Pons (tissue), 1 donor: Measurements from ENCODE around the gene ARHGEF37.
A peak's percentile ranks its signal among the peaks of the same experiment; 100 is the strongest.
"Not testable (repeated sequence)": the region's sequence is repeated elsewhere in the genome, so short reads cannot be mapped to it uniquely, and the experiment has no call there.

Experiments
- DNase-seq: peaks from one replicate; pipeline ENCODE4 v3.0.0-alpha.2; 2016; ENCODE audit warnings: low spot score

The ARHGEF37 gene

DNA sequence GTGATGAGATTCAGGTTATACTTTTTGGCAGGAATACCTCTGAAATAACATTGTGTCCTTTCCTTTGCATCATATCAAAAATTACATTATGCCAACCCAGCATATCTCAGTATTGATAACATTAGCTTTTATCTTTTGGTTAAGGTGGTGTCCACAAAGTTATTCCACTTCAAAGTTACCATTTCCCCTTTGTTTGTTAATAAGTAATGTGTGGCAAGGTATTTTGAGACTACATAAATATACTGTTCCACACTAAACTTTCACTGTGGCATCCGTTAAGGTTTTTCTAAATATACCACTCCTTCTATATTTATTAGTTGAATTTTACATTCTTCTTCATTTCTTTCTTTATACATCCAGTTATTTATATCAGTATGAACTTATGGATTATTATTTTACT lies 14.1 kb upstream of the ARHGEF37 start:
- no peak for DNase-seq

DNA sequence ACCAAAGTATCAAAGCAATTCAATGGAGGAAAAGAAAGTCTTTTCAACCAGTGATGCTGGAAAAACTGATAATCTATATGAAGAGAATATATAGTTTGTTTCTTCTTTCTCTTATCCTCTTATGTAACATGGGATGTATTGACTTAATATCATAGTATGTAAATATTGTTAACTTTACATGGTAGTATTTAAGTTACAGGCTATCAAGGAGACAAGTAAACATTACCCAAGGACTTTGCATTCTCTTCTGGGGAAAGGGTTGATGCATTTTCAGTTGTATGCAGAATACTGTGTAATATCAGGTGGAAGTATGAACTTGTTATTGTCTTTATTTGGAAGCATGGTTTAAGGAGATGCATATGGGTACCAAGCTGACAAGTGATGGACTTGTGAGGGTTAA lies 9.1 kb upstream of the ARHGEF37 start:
- no peak for DNase-seq

DNA sequence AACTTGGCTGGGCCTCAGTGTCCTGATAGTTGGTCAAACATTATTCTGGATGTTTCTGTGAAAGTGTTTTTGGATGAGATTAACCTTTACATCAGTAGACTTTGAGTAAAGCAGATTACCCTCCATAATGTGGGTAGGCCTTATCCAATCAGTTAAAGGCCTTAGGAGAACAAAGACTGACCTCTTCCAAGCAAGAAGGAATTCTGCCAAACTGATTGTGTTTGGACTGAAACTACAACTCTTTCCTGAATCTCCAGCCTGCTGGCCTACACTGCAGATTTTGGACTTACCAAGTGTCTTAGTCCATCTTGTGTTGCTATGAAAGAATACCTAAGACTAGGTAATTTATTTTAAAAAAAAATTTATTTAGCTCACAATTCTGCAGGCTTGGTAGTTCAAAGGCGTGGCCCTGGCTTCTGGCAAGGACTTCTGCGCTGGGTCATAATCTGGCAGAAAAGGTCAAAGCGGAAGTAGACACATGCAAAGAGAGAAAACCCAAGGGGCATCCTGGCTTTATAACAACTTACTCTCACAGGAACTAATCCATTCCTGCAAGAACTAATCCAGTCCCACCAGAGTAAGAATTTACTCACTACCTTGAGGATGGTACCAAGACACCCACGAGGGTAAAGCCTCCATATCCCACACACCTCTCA lies 8.6 kb upstream of the ARHGEF37 start:
- no peak for DNase-seq

DNA sequence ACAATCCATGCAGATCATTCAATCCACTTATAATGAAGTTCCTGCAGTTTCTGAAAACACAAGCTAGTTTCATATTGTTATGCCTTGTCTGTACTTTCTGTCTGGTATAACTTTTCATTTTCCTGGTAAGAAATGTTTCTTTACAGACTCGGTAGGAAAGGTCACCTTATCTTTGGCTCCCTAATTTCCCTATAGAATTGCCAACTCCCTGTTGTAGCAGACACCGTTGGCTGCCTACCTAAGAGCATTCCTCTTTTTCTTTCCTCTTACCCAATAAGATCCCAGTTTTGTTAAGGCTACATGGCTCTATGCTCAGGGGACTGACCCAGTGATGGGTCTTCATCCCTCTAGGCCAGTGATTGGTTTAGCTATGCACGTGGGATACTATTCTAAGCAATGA lies 6.2 kb upstream of the ARHGEF37 start:
- DNase-seq, result no peak

DNA sequence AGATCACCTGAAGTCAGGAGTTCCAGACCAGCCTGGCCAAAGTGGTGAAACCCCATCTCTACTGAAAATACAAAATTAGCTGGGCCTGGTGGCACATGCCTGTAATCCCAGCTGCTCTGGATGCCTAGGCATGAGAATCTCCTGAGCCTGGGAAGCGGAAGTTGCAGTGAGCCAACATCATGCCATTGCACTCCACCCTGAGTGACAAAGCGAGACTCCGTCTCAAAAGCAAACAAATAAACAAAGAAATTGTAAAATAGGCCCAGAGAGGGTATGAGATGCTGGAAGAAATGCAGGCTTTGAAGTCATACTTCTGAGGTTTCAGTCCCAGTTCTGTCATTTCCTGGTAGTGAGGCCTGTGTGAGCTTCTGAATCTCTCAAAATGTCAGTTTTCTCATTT lies 5.3 kb upstream of the ARHGEF37 start:
- no peak for DNase-seq

GRCh38 chr5:149578896-149579295 lies 2.4 kb upstream of the ARHGEF37 start:
- no peak for DNase-seq

GRCh38 chr5:149580808-149581191 lies 498 bp upstream of the ARHGEF37 start:
- peak; percentile 53 for DNase-seq

- peak; percentile 66 for DNase-seq
Observed at GRCh38 chr5:149581931-149582768, 852 bp downstream of the ARHGEF37 start.

GRCh38 chr5:149583394-149583793 lies 2.1 kb downstream of the ARHGEF37 start:
- peak; percentile 96 for DNase-seq

GRCh38 chr5:149584121-149584520 lies 2.8 kb downstream of the ARHGEF37 start:
- DNase-seq, result peak; percentile 61

- DNase-seq, result no peak
Observed at GRCh38 chr5:149585910-149586309, 4.6 kb downstream of the ARHGEF37 start.

GRCh38 chr5:149586708-149587318 lies 5.5 kb downstream of the ARHGEF37 start:
- DNase-seq, result no peak

DNA sequence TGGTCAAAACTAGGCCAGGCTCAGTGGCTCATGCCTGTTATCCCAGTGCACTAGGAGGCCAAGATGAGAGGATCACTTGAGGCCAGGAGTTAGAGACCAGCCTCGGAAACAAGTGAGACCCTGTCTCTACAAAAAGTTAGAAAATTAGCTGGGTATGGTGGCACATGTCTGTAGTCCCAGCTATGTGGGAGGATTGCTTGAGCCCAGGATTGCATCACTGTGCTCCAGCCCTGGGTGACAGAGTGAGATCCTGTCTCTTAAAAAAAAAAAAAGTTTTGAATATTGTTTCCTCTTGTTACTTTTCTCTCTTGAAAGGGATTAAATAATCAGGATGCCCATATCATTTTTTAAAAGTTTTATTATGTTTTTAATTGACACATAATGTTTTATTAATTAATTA lies 7.6 kb downstream of the ARHGEF37 start:
- DNase-seq, result no peak

DNA sequence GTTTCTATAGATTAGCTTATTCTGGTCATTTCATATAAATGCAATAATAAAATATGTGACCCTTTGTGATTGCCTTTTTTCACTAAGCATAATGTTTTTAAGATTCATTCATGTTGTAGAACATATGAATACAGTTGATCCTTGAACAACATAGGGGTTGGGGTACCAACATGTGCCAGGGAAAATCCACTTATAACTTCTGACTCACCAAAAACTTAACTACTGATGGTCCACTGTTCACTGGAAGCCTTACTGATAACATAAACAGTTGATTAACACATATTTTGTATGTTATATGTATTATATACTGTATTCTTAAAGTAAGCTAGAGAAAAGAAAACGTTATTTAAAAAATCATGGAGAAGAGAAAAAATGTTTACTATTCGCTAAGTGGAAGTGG lies 12.1 kb downstream of the ARHGEF37 start:
- no peak for DNase-seq

GRCh38 chr5:149594206-149594895 lies 13.1 kb downstream of the ARHGEF37 start:
- DNase-seq, result no peak

- not testable (repeated sequence) for DNase-seq
Observed at GRCh38 chr5:149595105-149595504, 13.8 kb downstream of the ARHGEF37 start.

GRCh38 chr5:149596712-149597111 lies 15.4 kb downstream of the ARHGEF37 start:
- DNase-seq, result no peak

DNA sequence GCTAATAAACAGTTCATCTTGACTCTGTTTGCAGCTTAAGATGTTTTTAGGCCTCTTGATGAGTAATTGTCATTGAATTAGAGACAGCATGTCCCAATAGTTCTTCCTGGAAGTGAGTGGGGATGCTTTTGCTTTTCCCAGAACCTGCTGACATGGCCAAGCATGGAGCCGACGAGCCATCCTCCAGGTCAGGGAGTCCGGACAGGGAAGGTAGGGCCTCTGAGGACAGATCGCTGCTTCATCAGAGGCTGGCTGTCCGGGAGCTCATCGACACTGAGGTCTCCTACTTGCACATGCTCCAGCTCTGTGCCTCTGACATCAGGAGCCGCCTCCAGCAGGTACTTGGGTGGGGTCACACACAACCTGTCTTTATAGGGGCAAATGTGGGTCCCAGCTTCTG lies 16.3 kb downstream of the ARHGEF37 start:
- no peak for DNase-seq

DNA sequence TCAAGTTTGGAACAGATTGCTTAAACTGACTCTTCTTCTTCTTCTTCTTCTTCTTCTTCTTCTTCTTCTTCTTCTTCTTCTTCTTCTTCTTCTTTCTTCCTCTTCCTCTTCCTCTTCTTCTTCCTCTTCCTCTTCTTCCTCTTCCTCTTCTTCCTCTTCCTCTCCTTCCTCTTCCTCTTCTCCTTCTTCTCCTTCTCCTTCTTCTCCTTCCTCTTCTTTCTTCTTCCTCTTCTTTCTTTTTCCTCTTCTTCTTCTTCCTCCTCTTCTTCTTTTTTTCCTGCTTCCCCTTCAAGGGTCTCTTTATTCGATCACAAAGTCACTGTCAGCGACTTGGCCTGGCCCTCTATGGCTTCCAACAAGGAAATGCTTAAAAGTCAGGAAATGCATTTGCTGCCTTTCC lies 16.9 kb downstream of the ARHGEF37 start:
- not testable (repeated sequence) for DNase-seq

- no peak for DNase-seq
Observed at GRCh38 chr5:149598966-149599365, 17.7 kb downstream of the ARHGEF37 start.

GRCh38 chr5:149599375-149599774 lies 18.1 kb downstream of the ARHGEF37 start:
- no peak for DNase-seq

- no peak for DNase-seq
Observed at GRCh38 chr5:149600932-149601331, 19.6 kb downstream of the ARHGEF37 start.

- DNase-seq, result no peak
Observed at GRCh38 chr5:149603210-149603609, 21.9 kb downstream of the ARHGEF37 start.
